Activated B cell treated with CpG ODN at 0.5 μM for 24 hours (primary cell): ENCODE data around the gene DCST2. TPM values are rescaled to one million over a fixed set of nuclear protein-coding genes. Genes with fewer than 3 reads are reported as not detected.

Source experiments
- ATAC-seq: fragments of 200-7000 bp; cut with Tn5 transposase; one replicate; pipeline ENCODE4 v1.10.0; 2021; ENCODE audit warnings: low read depth, mild to moderate bottlenecking, moderate library complexity
- CTCF ChIA-PET: fragments of 350-600 bp; sonication (Branson Sonifier 250); formaldehyde crosslinking; loops from one replicate; lab custom pipeline; 2021; ENCODE audit warnings: antibody characterized with exemption; lab: Charles Lee
- POLR2A ChIA-PET: fragments of 350-600 bp; sonication (Branson Sonifier 250); formaldehyde crosslinking; loops from one replicate; lab custom pipeline; 2021; ENCODE audit warnings: antibody characterized with exemption; lab: Charles Lee
- DNase-seq: peaks from one replicate; pipeline ENCODE4 v3.0.0; 2022
- H3K27ac Mint-ChIP-seq: one replicate; pipeline ENCODE4 v1.8.0; 2020; ENCODE audit warnings: mixed read lengths
- H3K27me3 Mint-ChIP-seq: one replicate; pipeline ENCODE4 v1.8.0; 2021; ENCODE audit warnings: mixed read lengths
- H3K36me3 Mint-ChIP-seq: one replicate; pipeline ENCODE4 v1.8.0; 2021; ENCODE audit warnings: low read depth, mixed read lengths
- H3K4me1 Mint-ChIP-seq: one replicate; pipeline ENCODE4 v1.8.0; 2021; ENCODE audit warnings: mixed read lengths
- H3K4me3 Mint-ChIP-seq: one replicate; pipeline ENCODE4 v1.8.0; 2020; ENCODE audit warnings: mild to moderate bottlenecking, mixed read lengths
- H3K9me3 Mint-ChIP-seq: one replicate; pipeline ENCODE4 v1.8.0; 2020; ENCODE audit warnings: mixed read lengths
- CTCF ChIP-seq: fragments of 200-600 bp; IDR thresholded peaks from one replicate; pipeline ENCODE4 v1.8.0; 2022; ENCODE audit warnings: antibody characterized with exemption, mild to moderate bottlenecking
- intact Hi-C: fragments of 100-400 bp; cut with micrococcal nuclease; formaldehyde crosslinking; loops from one replicate; pipeline ENCODE4 v1.15.1; 2024
- total RNA-seq: library from RNA; stranded (reverse); gene quantifications from 2 replicates; pipeline ENCODE4 v1.2.3, GENCODE V29; 2022

The DCST2 gene
- total RNA-seq, 1 donor from 2014 or later, result 1.0 TPM

GRCh38 chr1:155019377-155020245 lies 14.0 kb downstream of the DCST2 start:
- intact Hi-C loops, result no loop called here
- Mint-ChIP-seq H3K27ac (peak overlapping the region; percentile 87), H3K27me3 (no peaks in the 10 kb centered on the region), H3K9me3 (no peaks in the 10 kb centered on the region), H3K4me1 (peaks cover 48% of the 10 kb centered on the region), H3K36me3 (peaks cover 8% of the 10 kb centered on the region), H3K4me3 (peak overlapping the region; percentile 36)
- DNase-seq, result no peak
- no peak for TF ChIP-seq CTCF
- no peak for ATAC-seq
- ChIA-PET CTCF (interaction anchor here (0.7 to 1.3 kb wide), 6 partner anchors 19 to 65 kb away, joined by 3 to 6 read pairs (median 3); no protein-coding TSS in a partner anchor), POLR2A (interaction anchor here (1.2 to 2.8 kb wide), 2 partner anchors 9 to 59 kb away, joined by 3 to 22 read pairs; partner anchors contain the start of gene PYGO2)

GRCh38 chr1:155018617-155019348 lies 14.8 kb downstream of the DCST2 start:
- no peak for TF ChIP-seq CTCF
- Mint-ChIP-seq H3K9me3 (no peaks in the 10 kb centered on the region), H3K36me3 (peaks cover 11% of the 10 kb centered on the region), H3K4me3 (no peak overlapping the region), H3K4me1 (peaks cover 56% of the 10 kb centered on the region), H3K27ac (peak overlapping the region; percentile 87), H3K27me3 (no peaks in the 10 kb centered on the region)
- intact Hi-C loops, result no loop called here
- ChIA-PET POLR2A (interaction anchor here (0.7 to 6.3 kb wide), 8 partner anchors 8 to 83 kb away, joined by 3 to 85 read pairs (median 6); partner anchors contain the start of genes ADAM15, PMVK, PYGO2 and ZBTB7B), CTCF (interaction anchor here (1.0 to 3.7 kb wide), 9 partner anchors 35 to 459 kb away, joined by 3 to 26 read pairs (median 10); partner anchors contain the start of genes FLAD1, PBXIP1 and PMVK)
- DNase-seq (no peak), ATAC-seq (no peak)

GRCh38 chr1:155017946-155018316 lies 15.7 kb downstream of the DCST2 start:
- ChIA-PET POLR2A (interaction anchor here (1.0 to 6.3 kb wide), 15 partner anchors 11 to 82 kb away, joined by 3 to 85 read pairs (median 11); partner anchors contain the start of genes ADAM15, CKS1B, FLAD1 and LENEP), CTCF (interaction anchor here (0.6 to 3.7 kb wide), 30 partner anchors 12 to 458 kb away, joined by 3 to 35 read pairs (median 6); partner anchors contain the start of genes FLAD1, KRTCAP2, LENEP and PBXIP1)
- intact Hi-C loops, result loop anchor here (1.0 to 2.0 kb wide), 11 partner anchors 12 to 459 kb away; partner anchors contain the start of genes CKS1B and FLAD1
- Mint-ChIP-seq H3K9me3 (no peaks in the 10 kb centered on the region), H3K27me3 (no peaks in the 10 kb centered on the region), H3K4me3 (peak overlapping the region; percentile 79), H3K36me3 (peaks cover 11% of the 10 kb centered on the region), H3K4me1 (peaks cover 65% of the 10 kb centered on the region), H3K27ac (peak overlapping the region; percentile 87)
- no peak for TF ChIP-seq CTCF
- no peak for DNase-seq
- ATAC-seq, result peak; percentile 18

- peak overlapping the region; percentile 88 for H3K27ac Mint-ChIP-seq
- ChIA-PET CTCF (interaction anchor here (0.6 to 3.7 kb wide), 33 partner anchors 11 to 457 kb away, joined by 3 to 35 read pairs (median 6); partner anchors contain the start of genes FLAD1, KRTCAP2, LENEP and PBXIP1), POLR2A (interaction anchor here (0.8 to 6.3 kb wide), 22 partner anchors 9 to 458 kb away, joined by 3 to 85 read pairs (median 6); partner anchors contain the start of genes ADAM15, CKS1B, FLAD1 and LENEP)
- peak overlapping the region; percentile 79 for H3K4me3 Mint-ChIP-seq
- H3K9me3 Mint-ChIP-seq, result no peaks in the 10 kb centered on the region
- ATAC-seq (peak; percentile 77), DNase-seq (peak; percentile 88)
- no peak for TF ChIP-seq CTCF
- peaks cover 71% of the 10 kb centered on the region for H3K4me1 Mint-ChIP-seq
- intact Hi-C loops, result loop anchor here (1.0 to 2.0 kb wide), 11 partner anchors 11 to 458 kb away; partner anchors contain the start of genes CKS1B and FLAD1
- H3K27me3 Mint-ChIP-seq, result no peaks in the 10 kb centered on the region
- H3K36me3 Mint-ChIP-seq, result peaks cover 11% of the 10 kb centered on the region
Observed at GRCh38 chr1:155017041-155017945, 16.3 kb downstream of the DCST2 start.
